ENCODE measurements around the gene MPPE1.

The MPPE1 gene

GRCh38 chr18:11887328-11888128, 20.6 kb downstream of the MPPE1 start:
- no peak for DNase-seq (ENCODE audit: low spot score)

GRCh38 chr18:11886577-11887110, 21.5 kb downstream of the MPPE1 start:
- TF ChIP-seq CTCF (IDR thresholded peaks at IDR 0.05; ENCODE audit: extremely low read depth, missing control alignments), result no peak
- no peak for DNase-seq (ENCODE audit: low spot score)

More at GRCh38 chr18:11887328-11888128, 20.6 kb downstream of the MPPE1 start:
- no peak for TF ChIP-seq CTCF (IDR thresholded peaks at IDR 0.05; ENCODE audit: extremely low read depth, missing control alignments)

- peak; percentile 32 for DNase-seq (ENCODE audit: low spot score)
- no peak for TF ChIP-seq CTCF (IDR thresholded peaks at IDR 0.05; ENCODE audit: extremely low read depth, missing control alignments)
Measured at GRCh38 chr18:11885278-11885947, 22.7 kb downstream of the MPPE1 start.

- no peak for TF ChIP-seq CTCF (IDR thresholded peaks at IDR 0.05; ENCODE audit: extremely low read depth, missing control alignments)
- no peak for DNase-seq (ENCODE audit: low spot score)
Measured at GRCh38 chr18:11884396-11885030, 23.6 kb downstream of the MPPE1 start.

GRCh38 chr18:11883153-11883552, 25.0 kb downstream of the MPPE1 start:
- TF ChIP-seq CTCF (IDR thresholded peaks at IDR 0.05; ENCODE audit: extremely low read depth, missing control alignments), result no peak
- peak; percentile 75 for DNase-seq (ENCODE audit: low spot score)

GRCh38 chr18:11882636-11883035, 25.5 kb downstream of the MPPE1 start:
- DNase-seq (ENCODE audit: low spot score), result no peak
- no peak for TF ChIP-seq CTCF (IDR thresholded peaks at IDR 0.05; ENCODE audit: extremely low read depth, missing control alignments)

All from GM20000 (cell line).